ENCODE measurements around the gene NAGS.

GRCh38 chr17:43983196-43983514 is 21.3 kb upstream of the NAGS start:
- TF ChIP-seq POLR2A (IDR thresholded peaks at IDR 0.05), result no peak
- TF ChIP-seq, protein P1, sequence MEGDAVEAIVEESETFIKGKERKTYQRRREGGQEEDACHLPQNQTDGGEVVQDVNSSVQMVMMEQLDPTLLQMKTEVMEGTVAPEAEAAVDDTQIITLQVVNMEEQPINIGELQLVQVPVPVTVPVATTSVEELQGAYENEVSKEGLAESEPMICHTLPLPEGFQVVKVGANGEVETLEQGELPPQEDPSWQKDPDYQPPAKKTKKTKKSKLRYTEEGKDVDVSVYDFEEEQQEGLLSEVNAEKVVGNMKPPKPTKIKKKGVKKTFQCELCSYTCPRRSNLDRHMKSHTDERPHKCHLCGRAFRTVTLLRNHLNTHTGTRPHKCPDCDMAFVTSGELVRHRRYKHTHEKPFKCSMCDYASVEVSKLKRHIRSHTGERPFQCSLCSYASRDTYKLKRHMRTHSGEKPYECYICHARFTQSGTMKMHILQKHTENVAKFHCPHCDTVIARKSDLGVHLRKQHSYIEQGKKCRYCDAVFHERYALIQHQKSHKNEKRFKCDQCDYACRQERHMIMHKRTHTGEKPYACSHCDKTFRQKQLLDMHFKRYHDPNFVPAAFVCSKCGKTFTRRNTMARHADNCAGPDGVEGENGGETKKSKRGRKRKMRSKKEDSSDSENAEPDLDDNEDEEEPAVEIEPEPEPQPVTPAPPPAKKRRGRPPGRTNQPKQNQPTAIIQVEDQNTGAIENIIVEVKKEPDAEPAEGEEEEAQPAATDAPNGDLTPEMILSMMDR (IDR thresholded peaks at IDR 0.05), result no peak
